Neural cell (in vitro differentiated cells): ENCODE measurements around the gene B4GALT4. TPM values are rescaled to one million over a fixed set of nuclear protein-coding genes. Genes with fewer than 3 reads are reported as not detected.

ENCODE experiments used
- H2AFZ ChIP-seq: fragments of 200-600, 300-800 bp; sonication (generic), shearing (Covaris generic); 2 replicates; pipeline ENCODE4 v1.6.0; 2014; ENCODE audit warnings: low read depth, mild to moderate bottlenecking, antibody characterized with exemption, low read length, moderate library complexity
- H3F3A ChIP-seq: fragments of 200-600 bp; shearing (Covaris generic); 2 replicates; pipeline ENCODE4 v1.6.1; 2016; ENCODE audit warnings: mild to moderate bottlenecking, moderate library complexity, mixed read lengths, antibody characterized with exemption, low read length; ENCODE audit not compliant: insufficient read depth, poor library complexity, severe bottlenecking
- H3K27ac ChIP-seq: fragments of 200-600, 300-800 bp; sonication (generic), shearing (Covaris generic); 2 replicates; pipeline ENCODE4 v1.5.1; 2014; ENCODE audit warnings: mild to moderate bottlenecking, low read length, moderate library complexity
- H3K27me3 ChIP-seq: fragments of 300-800, 200-600 bp; sonication (generic), shearing (Covaris generic); 2 replicates; pipeline ENCODE4 v1.6.0; 2014; ENCODE audit warnings: mild to moderate bottlenecking, low read depth, low read length, moderate library complexity; ENCODE audit not compliant: insufficient read depth
- H3K36me3 ChIP-seq: fragments of 300-800, 200-600 bp; sonication (generic), shearing (Covaris generic); 2 replicates; pipeline ENCODE4 v1.5.1; 2014; ENCODE audit warnings: mild to moderate bottlenecking, antibody characterized with exemption, low read length, moderate library complexity; ENCODE audit not compliant: insufficient read depth
- H3K4me2 ChIP-seq: fragments of 300-800, 200-600 bp; sonication (generic), shearing (Covaris generic); 2 replicates; pipeline ENCODE4 v1.6.0; 2014; ENCODE audit warnings: mild to moderate bottlenecking, low read length
- H3K4me3 ChIP-seq: fragments of 300-800, 200-600 bp; sonication (generic), shearing (Covaris generic); 2 replicates; pipeline ENCODE4 v1.5.1; 2014; ENCODE audit warnings: mild to moderate bottlenecking, low read length, moderate library complexity
- H3K79me2 ChIP-seq: fragments of 200-600 bp; shearing (Covaris generic); replicated peaks from 2 replicates; pipeline ENCODE4 v1.6.0; 2014; ENCODE audit warnings: mild to moderate bottlenecking, low read length, moderate library complexity; ENCODE audit not compliant: insufficient read depth
- H3K9ac ChIP-seq: fragments of 300-800, 200-600 bp; sonication (generic), shearing (Covaris generic); 2 replicates; pipeline ENCODE4 v1.6.1; 2016; ENCODE audit warnings: mild to moderate bottlenecking, low read length, mixed read lengths
- H3K9me2 ChIP-seq: fragments of 200-600 bp; shearing (Covaris generic); 2 replicates; pipeline ENCODE4 v1.6.1; 2016; ENCODE audit warnings: mild to moderate bottlenecking, low read length, mixed read lengths; ENCODE audit not compliant: insufficient read depth
- H3K9me3 ChIP-seq: fragments of 200-600, 300-800 bp; sonication (generic), shearing (Covaris generic); 2 replicates; pipeline ENCODE4 v1.6.1; 2016; ENCODE audit warnings: mild to moderate bottlenecking, mixed run types, low read length, moderate library complexity, mixed read lengths
- H4K20me1 ChIP-seq: fragments of 200-600 bp; shearing (Covaris generic); 2 replicates; pipeline ENCODE4 v1.6.1; 2016; ENCODE audit warnings: mild to moderate bottlenecking, mixed run types; ENCODE audit not compliant: insufficient read depth
- CTCF ChIP-seq: fragments of 450-650 bp; IDR thresholded peaks from 2 replicates; pipeline ENCODE4 v1.5.1; 2014; ENCODE audit warnings: antibody characterized with exemption, mild to moderate bottlenecking, moderate library complexity; ENCODE audit not compliant: poor library complexity, severe bottlenecking
- EP300 ChIP-seq: fragments of 450-650 bp; conservative IDR thresholded peaks from 2 replicates; pipeline ENCODE4 v1.6.1; 2014; ENCODE audit warnings: antibody characterized with exemption, mild to moderate bottlenecking, moderate library complexity; ENCODE audit not compliant: poor library complexity, severe bottlenecking
- EZH2 ChIP-seq: fragments of 200-600, 300-800 bp; shearing (Covaris generic), sonication (generic); IDR thresholded peaks from 2 replicates; pipeline ENCODE4 v1.6.1; 2014; ENCODE audit warnings: antibody characterized with exemption, low read length, borderline replicate concordance, mild to moderate bottlenecking; ENCODE audit not compliant: insufficient read depth, poor library complexity, severe bottlenecking
- MXI1 ChIP-seq: fragments of 450-650 bp; conservative IDR thresholded peaks from 2 replicates; pipeline ENCODE4 v1.6.1; 2014; ENCODE audit warnings: antibody characterized with exemption, mild to moderate bottlenecking; ENCODE audit not compliant: poor library complexity, severe bottlenecking
- POLR2AphosphoS5 ChIP-seq: IDR thresholded peaks from 2 replicates; pipeline ENCODE4 v1.6.1; 2012
- RAD21 ChIP-seq: fragments of 450-650 bp; conservative IDR thresholded peaks from 2 replicates; pipeline ENCODE4 v1.6.1; 2014; ENCODE audit warnings: antibody characterized with exemption, mild to moderate bottlenecking, moderate library complexity
- REST ChIP-seq: IDR thresholded peaks from 2 replicates; pipeline ENCODE4 v1.6.1; 2012; ENCODE audit warnings: borderline replicate concordance
- SMC3 ChIP-seq: fragments of 450-650 bp; conservative IDR thresholded peaks from 2 replicates; pipeline ENCODE4 v1.6.1; 2014; ENCODE audit warnings: antibody characterized with exemption, mild to moderate bottlenecking, moderate library complexity; ENCODE audit not compliant: poor library complexity
- TAF1 ChIP-seq: IDR thresholded peaks from 2 replicates; pipeline ENCODE4 v1.6.1; 2012; ENCODE audit warnings: low read depth
- polyA plus RNA-seq: library from polyadenylated mRNA; depleted of rRNA; stranded (reverse); fragments of >200 nt; gene quantifications from 2 replicates; pipeline ENCODE4 v1.2.3, GENCODE V29; 2014

Gene B4GALT4
- polyA plus RNA-seq, 1 donor from 2014 or later = 11.8 TPM

DNA sequence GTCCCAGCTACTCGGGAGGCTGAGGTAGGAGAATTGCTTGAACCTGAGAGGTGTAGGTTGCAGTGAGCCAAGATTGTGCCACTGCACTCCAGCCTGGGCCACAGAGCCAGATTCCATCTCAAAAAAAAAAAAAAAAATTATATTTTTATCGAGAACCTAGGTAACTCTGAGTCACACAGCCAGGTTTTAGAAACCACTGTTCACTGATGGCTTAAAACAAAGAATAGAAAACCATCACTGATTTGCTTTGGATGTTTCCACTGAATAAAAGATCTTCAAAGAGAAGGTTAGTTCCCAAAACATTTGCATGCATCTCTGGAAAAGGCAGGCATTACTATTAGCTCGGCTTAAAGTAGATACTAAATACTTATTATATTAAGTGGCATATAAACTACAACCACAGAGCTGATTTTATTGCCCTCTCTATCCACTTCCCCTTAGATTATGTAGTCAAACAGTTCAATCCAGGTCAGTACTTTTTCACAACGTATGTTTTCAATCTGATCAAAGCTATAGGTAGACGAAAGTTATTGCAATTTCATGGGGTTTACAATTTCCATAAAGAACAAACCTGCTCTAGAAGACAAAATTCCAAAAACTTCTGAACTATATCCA, 1.4 kb downstream of the B4GALT4 start:
- TF ChIP-seq CTCF = no peak
- TF ChIP-seq EP300 = no peak
- TF ChIP-seq MXI1 = no peak
- TF ChIP-seq RAD21 = no peak
- TF ChIP-seq SMC3 = no peak
- TF ChIP-seq TAF1 = no peak
- Histone ChIP-seq H3K4me2 (peak overlapping the region; percentile 98), H3K4me3 (peak overlapping the region; percentile 81), H3F3A (no peaks in the 10 kb centered on the region), H3K9me3 (no peaks in the 10 kb centered on the region), H3K36me3 (no peaks in the 10 kb centered on the region), H3K9me2 (no peaks in the 10 kb centered on the region), H2AFZ (no peak overlapping the region), H3K27me3 (no peaks in the 10 kb centered on the region), H3K79me2 (no peaks in the 10 kb centered on the region), H4K20me1 (no peaks in the 10 kb centered on the region), H3K27ac (no peak overlapping the region), H3K9ac (no peak overlapping the region)

- no peak for TF ChIP-seq EZH2
- no peak for TF ChIP-seq POLR2AphosphoS5
- no peak for TF ChIP-seq CTCF
- no peak for TF ChIP-seq SMC3
- no peak for TF ChIP-seq RAD21
- TF ChIP-seq MXI1 = no peak
- no peak for TF ChIP-seq REST
- TF ChIP-seq TAF1 = no peak
- no peak for TF ChIP-seq EP300
- no peaks in the 10 kb centered on the region for H3K9me3 ChIP-seq
- H3K36me3 ChIP-seq = no peaks in the 10 kb centered on the region
- no peaks in the 10 kb centered on the region for H3K79me2 ChIP-seq
- H3K4me3 ChIP-seq = no peak overlapping the region
- H2AFZ ChIP-seq = no peak overlapping the region
- H3K27ac ChIP-seq = no peak overlapping the region
- no peaks in the 10 kb centered on the region for H4K20me1 ChIP-seq
- no peak overlapping the region for H3K4me2 ChIP-seq
- H3F3A ChIP-seq = no peaks in the 10 kb centered on the region
- H3K27me3 ChIP-seq = no peaks in the 10 kb centered on the region
- no peaks in the 10 kb centered on the region for H3K9me2 ChIP-seq
- H3K9ac ChIP-seq = no peak overlapping the region
Observed at GRCh38 chr3:119238363-119238762, 2.3 kb downstream of the B4GALT4 start.
